B cell (primary cell): ENCODE data around the gene EXOC4. TPM values are rescaled to one million over a fixed set of nuclear protein-coding genes. Genes with fewer than 3 reads are reported as not detected.

ENCODE experiments used
- ATAC-seq: fragments of 200-7000 bp; cut with Tn5 transposase; one replicate; pipeline ENCODE4 v1.10.0; 2021; ENCODE audit warnings: low read depth, mild to moderate bottlenecking, moderate number of reproducible peaks, moderate library complexity
- CTCF ChIA-PET: fragments of 350-600 bp; sonication (Branson Sonifier 250); formaldehyde crosslinking; loops from one replicate; lab custom pipeline; 2021; ENCODE audit warnings: antibody characterized with exemption, inconsistent platforms; lab: Charles Lee
- POLR2A ChIA-PET: fragments of 350-600 bp; sonication (Branson Sonifier 250); formaldehyde crosslinking; loops from one replicate; lab custom pipeline; 2021; ENCODE audit warnings: antibody characterized with exemption; lab: Charles Lee
- DNase-seq: peaks from one replicate; pipeline ENCODE4 v3.0.0; 2013
- H2AFZ ChIP-seq: 2 replicates; pipeline ENCODE4 v1.6.1; 2012; ENCODE audit warnings: mild to moderate bottlenecking, low read depth, low read length; ENCODE audit not compliant: insufficient read depth, poor library complexity, severe bottlenecking
- H3K27ac ChIP-seq, 2 donors: 1 replicate in 1 of 2; 2 replicates in 1 of 2; pipeline ENCODE4 v1.5.1; 2012 to 2013; ENCODE audit warnings: low read length in 2 of 2, mild to moderate bottlenecking in 2 of 2, moderate library complexity in 1 of 2
- H3K27me3 ChIP-seq, 4 experiments: fragments of 200-600 bp in 1 of 4; sonication (generic) in 1 of 4; replicated peaks in 1 of 4; 1 replicate in 2 of 4; 2 replicates in 2 of 4; pipeline versions ENCODE4 v1.6.1 to v1.7.0; 2013 to 2016; ENCODE audit warnings: low read length in 3 of 4, mild to moderate bottlenecking in 2 of 4, mixed read lengths in 1 of 4, moderate library complexity in 1 of 4; ENCODE audit not compliant: insufficient read depth in 4 of 4, control insufficient read depth in 3 of 4; ENCODE audit errors: control extremely low read depth in 1 of 4
- H3K36me3 ChIP-seq, 2 experiments: replicated peaks in 1 of 2; 1 replicate in 1 of 2; 2 replicates in 1 of 2; pipeline versions ENCODE4 v1.6.1 to v1.7.1; 2013; ENCODE audit warnings: low read length in 1 of 2; ENCODE audit not compliant: insufficient read depth in 2 of 2, control insufficient read depth in 1 of 2; ENCODE audit errors: control extremely low read depth in 1 of 2, extremely low read depth in 1 of 2
- H3K4me1 ChIP-seq, 2 donors: fragments of 200-600 bp in 1 of 2; sonication (generic) in 1 of 2; 1 replicate in 1 of 2; 2 replicates in 1 of 2; pipeline versions ENCODE4 v1.5.1 to v1.6.1; 2013 to 2017; ENCODE audit warnings: low read length in 2 of 2; ENCODE audit not compliant: control insufficient read depth in 2 of 2, insufficient read depth in 2 of 2
- H3K4me2 ChIP-seq: replicated peaks from 2 replicates; pipeline ENCODE3; 2012; ENCODE audit warnings: mild to moderate bottlenecking, low read depth, low read length; ENCODE audit not compliant: poor library complexity, severe bottlenecking
- H3K4me3 ChIP-seq, 5 experiments: fragments of 200-600 bp in 1 of 5; sonication (generic) in 1 of 5; 1 replicate in 3 of 5; 2 replicates in 2 of 5; pipeline versions ENCODE4 v1.5.1 to v1.7.0; 2011 to 2016; ENCODE audit warnings: low read length in 4 of 5, mild to moderate bottlenecking in 4 of 5, low read depth in 2 of 5, control low read depth in 1 of 5, moderate library complexity in 1 of 5; ENCODE audit not compliant: insufficient read depth in 1 of 5; ENCODE audit errors: control extremely low read depth in 1 of 5, extremely low read depth in 1 of 5
- H3K79me2 ChIP-seq: fragments of 200-600 bp; sonication (generic); one replicate; pipeline ENCODE4 v1.6.0; 2016; ENCODE audit warnings: low read length; ENCODE audit not compliant: control insufficient read depth, insufficient read depth
- H3K9ac ChIP-seq: fragments of 200-600 bp; sonication (generic); 2 replicates; pipeline ENCODE4 v1.6.1; 2017; ENCODE audit warnings: mild to moderate bottlenecking, low read length, moderate library complexity
- H3K9me3 ChIP-seq, 3 donors: one replicate each; pipeline versions ENCODE4 v1.6.1 to v1.7.1; 2013; ENCODE audit warnings: low read length in 2 of 3; ENCODE audit not compliant: control insufficient read depth in 2 of 3, insufficient read depth in 1 of 3; ENCODE audit errors: control extremely low read depth in 1 of 3
- H4K20me1 ChIP-seq: 2 replicates; pipeline ENCODE4 v1.6.0; 2012; ENCODE audit warnings: mild to moderate bottlenecking, low read length; ENCODE audit not compliant: insufficient read depth, control insufficient read depth, poor library complexity, severe bottlenecking
- H3K27ac Mint-ChIP-seq: one replicate; pipeline ENCODE4 v1.8.0; 2021; ENCODE audit warnings: mixed read lengths
- H3K27me3 Mint-ChIP-seq: one replicate; pipeline ENCODE4 v1.8.0; 2021; ENCODE audit warnings: mixed read lengths
- H3K4me1 Mint-ChIP-seq: one replicate; pipeline ENCODE4 v1.8.0; 2021; ENCODE audit warnings: mixed read lengths
- H3K4me3 Mint-ChIP-seq: one replicate; pipeline ENCODE4 v1.8.0; 2021; ENCODE audit warnings: mixed read lengths
- H3K9me3 Mint-ChIP-seq: one replicate; pipeline ENCODE4 v1.8.0; 2022; ENCODE audit warnings: mixed read lengths; ENCODE audit not compliant: insufficient read depth
- CTCF ChIP-seq: fragments of 200-600 bp; IDR thresholded peaks from one replicate; pipeline ENCODE4 v1.8.0; 2022; ENCODE audit warnings: antibody characterized with exemption, mild to moderate bottlenecking
- EZH2 ChIP-seq: IDR thresholded peaks from 2 replicates; pipeline ENCODE4 v1.6.1; 2012; ENCODE audit warnings: borderline replicate concordance, low read depth, mild to moderate bottlenecking, moderate library complexity, low read length; ENCODE audit not compliant: insufficient read depth, poor library complexity, severe bottlenecking
- WGBS: methylation state at CpG from one replicate; pipeline ENCODE4 v1.1.5; 2013; ENCODE audit warnings: missing lambda C conversion rate; ENCODE audit not compliant: insufficient coverage; 5-methylcytosine and 5-hydroxymethylcytosine counted together
- intact Hi-C: fragments of 100-400 bp; cut with micrococcal nuclease; formaldehyde crosslinking; loops from one replicate; pipeline ENCODE4 v1.10.0; 2022
- polyA plus RNA-seq: library from polyadenylated mRNA; depleted of rRNA; stranded (reverse); fragments of >200 nt; gene quantifications from 2 replicates; pipeline ENCODE4 v1.2.3, GENCODE V29; 2012
- total RNA-seq, 2 donors: library from RNA; stranded (reverse); fragments of 120-200 nt in 1 of 2; gene quantifications; 1 replicate in 1 of 2; 2 replicates in 1 of 2; pipeline versions ENCODE4 v1.2.3 to v1.2.4, GENCODE V29; 2013 to 2022

EXOC4 gene
- total and polyA plus RNA-seq, 2 donors (not counting 1 experiment from before 2014, with no cell fraction given), result 16.7 to 135 TPM

DNA sequence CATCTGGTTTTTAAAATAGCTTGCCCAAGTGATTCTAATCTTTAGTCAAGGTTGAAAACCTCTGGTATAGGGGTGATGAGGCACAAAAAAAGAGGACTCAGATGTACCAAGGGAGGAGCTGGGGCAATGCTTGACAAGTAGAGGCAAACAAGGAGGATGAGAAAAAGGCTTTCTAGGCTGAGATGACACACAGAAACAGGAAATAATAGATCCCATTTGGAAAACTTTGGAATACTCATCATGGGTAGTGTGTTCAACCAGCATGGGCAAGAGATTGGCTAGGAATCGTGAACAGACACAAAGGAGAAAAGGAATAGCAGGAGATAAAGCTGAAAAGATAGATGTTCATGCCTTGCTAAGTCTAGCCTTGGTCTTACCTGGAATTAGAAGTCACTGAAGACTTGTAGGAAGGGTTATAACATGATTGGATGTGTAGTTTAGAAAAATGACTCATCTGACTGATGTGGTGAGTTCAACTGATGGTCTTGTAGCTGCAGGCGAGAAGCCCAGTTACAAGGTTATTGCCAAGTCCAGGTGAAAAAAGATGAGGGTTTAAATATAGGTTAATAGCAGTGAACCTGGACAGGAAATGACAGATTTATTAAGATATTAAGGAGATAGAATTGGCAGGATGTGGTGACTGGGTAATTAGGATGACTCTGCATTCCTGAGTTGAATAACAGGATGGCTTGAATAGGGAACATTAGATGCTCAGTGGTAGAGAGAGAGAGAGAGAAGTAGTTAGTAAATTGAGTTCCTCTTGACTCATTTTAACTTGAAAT lies 660.2 kb downstream of the EXOC4 start:
- no peaks in the 10 kb centered on the region for H3K27me3 ChIP-seq
- no peak overlapping the region for H3K27ac ChIP-seq
- no peak overlapping the region for H3K4me3 ChIP-seq
- TF ChIP-seq CTCF (no peak), EZH2 (no peak)
- Mint-ChIP-seq H3K27me3 (no peaks in the 10 kb centered on the region), H3K4me1 (no peaks in the 10 kb centered on the region), H3K4me3 (no peak overlapping the region), H3K9me3 (peaks cover 3% of the 10 kb centered on the region), H3K27ac (no peak overlapping the region)
- ChIA-PET POLR2A (no interaction called here), CTCF (no interaction called here)
- no peak overlapping the region for H3K9ac ChIP-seq
- ATAC-seq (no peak), DNase-seq (no peak)
- H2AFZ ChIP-seq, result no peak overlapping the region
- 80% methylated on average over 2 of the region's 2 CpGs for WGBS
- H3K79me2 ChIP-seq, result no peaks in the 10 kb centered on the region
- no peaks in the 10 kb centered on the region for H3K9me3 ChIP-seq
- H4K20me1 ChIP-seq, result no peaks in the 10 kb centered on the region
- H3K4me2 ChIP-seq, result no peak overlapping the region
- H3K4me1 ChIP-seq, result no peaks in the 10 kb centered on the region
- peaks cover 0 to 5% of the 10 kb centered on the region in 2 experiments for H3K36me3 ChIP-seq
- intact Hi-C loops, result no loop called here

GRCh38 chr7:133916621-133917020 lies 663.7 kb downstream of the EXOC4 start:
- Histone ChIP-seq H3K36me3 (peaks cover 9 to 15% of the 10 kb centered on the region in 2 experiments), H3K4me3 (no peak overlapping the region), H3K9ac (no peak overlapping the region), H2AFZ (no peak overlapping the region), H3K4me2 (no peak overlapping the region), H3K27me3 (no peaks in the 10 kb centered on the region), H3K27ac (no peak overlapping the region), H3K9me3 (peaks cover 0 to 11% (median 3%) of the 10 kb centered on the region in 3 donors), H4K20me1 (no peaks in the 10 kb centered on the region), H3K4me1 (no peaks in the 10 kb centered on the region), H3K79me2 (no peaks in the 10 kb centered on the region)
- WGBS, result 100% methylated on average over 1 of the region's 3 CpGs
- CTCF ChIA-PET, result no interaction called here
- POLR2A ChIA-PET, result no interaction called here
- no peaks in the 10 kb centered on the region for H3K27me3 Mint-ChIP-seq
- intact Hi-C loops, result no loop called here
- no peaks in the 10 kb centered on the region for H3K4me1 Mint-ChIP-seq
- peaks cover 19% of the 10 kb centered on the region for H3K9me3 Mint-ChIP-seq
- ATAC-seq, result no peak
- H3K27ac Mint-ChIP-seq, result no peak overlapping the region
- DNase-seq, result no peak
- TF ChIP-seq EZH2, result no peak
- TF ChIP-seq CTCF, result no peak
- H3K4me3 Mint-ChIP-seq, result no peak overlapping the region
